Karpas-422 (cell line): ENCODE measurements around the gene COMMD10. TPM values are rescaled to one million over a fixed set of nuclear protein-coding genes. Genes with fewer than 3 reads are reported as not detected.

ENCODE experiments used
- DNase-seq: peaks from one replicate; pipeline ENCODE4 v3.0.0-alpha.2; 2015
- H2AFZ ChIP-seq: fragments of 200-600 bp; sonication (generic); 2 replicates; pipeline ENCODE4 v1.6.1; 2014; ENCODE audit warnings: antibody characterized with exemption, low read length, mixed read lengths
- H3K27ac ChIP-seq: fragments of 200-600 bp; sonication (generic); 2 replicates; pipeline ENCODE4 v1.5.1; 2014; ENCODE audit warnings: mild to moderate bottlenecking, low read length, moderate library complexity
- H3K27me3 ChIP-seq: fragments of 200-600 bp; sonication (generic); 2 replicates; pipeline ENCODE4 v1.6.1; 2014; ENCODE audit warnings: low read length, mixed read lengths
- H3K36me3 ChIP-seq: fragments of 200-600 bp; sonication (generic); 2 replicates; pipeline ENCODE4 v1.6.1; 2014; ENCODE audit warnings: low read length, mixed read lengths; ENCODE audit not compliant: insufficient read depth
- H3K4me1 ChIP-seq: fragments of 200-600 bp; sonication (generic); 2 replicates; pipeline ENCODE4 v1.6.1; 2014; ENCODE audit warnings: mild to moderate bottlenecking, low read length, mixed read lengths
- H3K4me2 ChIP-seq: fragments of 200-600 bp; sonication (generic); 2 replicates; pipeline ENCODE4 v1.6.1; 2014; ENCODE audit warnings: low read length, low read depth, mild to moderate bottlenecking; ENCODE audit not compliant: poor library complexity, severe bottlenecking
- H3K4me3 ChIP-seq: fragments of 200-600 bp; sonication (generic); 2 replicates; pipeline ENCODE4 v1.5.1; 2014; ENCODE audit warnings: mild to moderate bottlenecking, antibody characterized with exemption, low read length, mixed read lengths
- H3K79me2 ChIP-seq: fragments of 200-600 bp; sonication (generic); 2 replicates; pipeline ENCODE4 v1.6.1; 2014; ENCODE audit warnings: mild to moderate bottlenecking, low read length, mixed read lengths
- H3K9ac ChIP-seq: fragments of 200-600 bp; sonication (generic); 2 replicates; pipeline ENCODE4 v1.6.0; 2014; ENCODE audit warnings: low read length
- H3K9me2 ChIP-seq: fragments of 200-600 bp; sonication (generic), shearing (Covaris generic); replicated peaks from 2 replicates; pipeline ENCODE4 v1.6.0; 2014; ENCODE audit warnings: mild to moderate bottlenecking, low read length, moderate library complexity; ENCODE audit not compliant: insufficient read depth
- H3K9me3 ChIP-seq: fragments of 300-700, 200-600 bp; sonication (generic); 2 replicates; pipeline ENCODE4 v1.6.1; 2014; ENCODE audit warnings: low read length, mixed read lengths
- H4K20me1 ChIP-seq: fragments of 200-600 bp; sonication (generic); 2 replicates; pipeline ENCODE4 v1.6.1; 2014; ENCODE audit warnings: mild to moderate bottlenecking, antibody characterized with exemption, low read length, low read depth; ENCODE audit not compliant: insufficient read depth
- small RNA-seq: library from RNA; depleted of rRNA; stranded (forward); fragments of <200 nt; gene quantifications from one replicate; pipeline ENCODE3, GENCODE V24; 2014
- total RNA-seq: library from RNA; depleted of rRNA; stranded (reverse); fragments of >200 nt; shearing (Covaris generic); gene quantifications from 2 replicates; pipeline ENCODE4 v1.2.3, GENCODE V29; 2014; ENCODE audit warnings: low replicate concordance; rRNA removed

The COMMD10 gene
- total RNA-seq, 1 experiment from 2014 or later: 80.6 TPM

- Histone ChIP-seq H3K79me2 (no peaks in the 10 kb centered on the region), H4K20me1 (no peaks in the 10 kb centered on the region), H3K9me3 (peaks cover 5% of the 10 kb centered on the region), H3K4me1 (no peaks in the 10 kb centered on the region), H3K4me2 (no peak overlapping the region), H3K27ac (no peak overlapping the region), H3K9me2 (no peaks in the 10 kb centered on the region), H3K4me3 (no peak overlapping the region), H3K36me3 (peaks cover 13% of the 10 kb centered on the region; the same call in 1 of the 2 replicates), H3K27me3 (no peaks in the 10 kb centered on the region), H2AFZ (no peak overlapping the region), H3K9ac (no peak overlapping the region)
- DNase-seq: no peak
Observed at GRCh38 chr5:116320486-116320885, 235.7 kb downstream of the COMMD10 start.

GRCh38 chr5:116329503-116329902 is 244.7 kb downstream of the COMMD10 start:
- Histone ChIP-seq H3K27ac (no peak overlapping the region), H3K27me3 (no peaks in the 10 kb centered on the region), H2AFZ (no peak overlapping the region), H4K20me1 (no peaks in the 10 kb centered on the region), H3K9me3 (peaks cover 8% of the 10 kb centered on the region; the same call in 1 of the 2 replicates), H3K79me2 (no peaks in the 10 kb centered on the region), H3K4me2 (no peak overlapping the region), H3K9me2 (no peaks in the 10 kb centered on the region), H3K36me3 (peaks cover 4% of the 10 kb centered on the region), H3K4me1 (no peaks in the 10 kb centered on the region), H3K4me3 (no peak overlapping the region), H3K9ac (no peak overlapping the region)
- DNase-seq: no peak

GRCh38 chr5:116340799-116341198 is 256.0 kb downstream of the COMMD10 start:
- no peak overlapping the region for H2AFZ ChIP-seq
- H3K9ac ChIP-seq: no peak overlapping the region
- no peaks in the 10 kb centered on the region for H3K36me3 ChIP-seq
- no peak for DNase-seq
- no peaks in the 10 kb centered on the region for H3K4me1 ChIP-seq
- no peaks in the 10 kb centered on the region for H3K79me2 ChIP-seq
- H4K20me1 ChIP-seq: no peaks in the 10 kb centered on the region
- H3K27me3 ChIP-seq: no peaks in the 10 kb centered on the region
- H3K4me3 ChIP-seq: no peak overlapping the region
- H3K9me2 ChIP-seq: no peaks in the 10 kb centered on the region
- H3K27ac ChIP-seq: no peak overlapping the region
- H3K9me3 ChIP-seq: peaks cover 4% of the 10 kb centered on the region
- H3K4me2 ChIP-seq: no peak overlapping the region

Small RNAs within 50 kb of the gene (small RNA-seq; reads per million reads assigned to genes)
- gene HMGN2P27: not detected
- not detected for gene RNU6-644P

Other genes starting within 250 kb of the COMMD10 start
- 34.2 and 59.3 TPM in 2 replicates for gene ATG12, start 243.5 kb upstream of the COMMD10 start, total RNA-seq
- 137 and 188 TPM in 2 replicates for gene AP3S1, start 243.1 kb upstream of the COMMD10 start, total RNA-seq
- 0.11 and 0.22 TPM in 2 replicates for gene LVRN, start 122.5 kb upstream of the COMMD10 start, total RNA-seq
- not detected in 2 replicates for gene ARL14EPL, start 52.6 kb upstream of the COMMD10 start, total RNA-seq